HAP-1 (cell line): ENCODE results near the gene ZNF107.

ENCODE experiments used
- DNase-seq, 2 experiments: peaks; one replicate each; pipeline ENCODE4 v3.0.0-alpha.2; 2016 to 2020; ENCODE audit warnings: low spot score in 2 of 2
- H3K27me3 ChIP-seq: fragments of 250-450 bp; sonication (Bioruptor Pico); 2 replicates; pipeline ENCODE4 v1.5.1; 2020; ENCODE audit warnings: low read depth, mild to moderate bottlenecking, moderate library complexity
- H3K36me3 ChIP-seq: fragments of 250-450 bp; sonication (Bioruptor Pico); replicated peaks from 2 replicates; pipeline ENCODE4 v1.5.1; 2020; ENCODE audit warnings: mild to moderate bottlenecking
- H3K4me1 ChIP-seq: fragments of 250-450 bp; sonication (Bioruptor Pico); 2 replicates; pipeline ENCODE4 v1.5.1; 2020; ENCODE audit warnings: mild to moderate bottlenecking
- H3K4me3 ChIP-seq: fragments of 250-450 bp; sonication (Bioruptor Pico); 2 replicates; pipeline ENCODE4 v1.5.1; 2020; ENCODE audit warnings: mild to moderate bottlenecking, moderate library complexity
- H3K9me3 ChIP-seq: fragments of 250-450 bp; sonication (Bioruptor Pico); 2 replicates; pipeline ENCODE4 v1.5.1; 2020; ENCODE audit warnings: mild to moderate bottlenecking, moderate library complexity
- in situ Hi-C: fragments of 300-500 bp; cut with MboI; formaldehyde crosslinking; loops from 3 replicates; pipeline ENCODE4 v1.14.3; 2020; ENCODE audit warnings: low sequenced_read_pairs, inconsistent platforms, mixed read lengths

ZNF107 gene

DNA sequence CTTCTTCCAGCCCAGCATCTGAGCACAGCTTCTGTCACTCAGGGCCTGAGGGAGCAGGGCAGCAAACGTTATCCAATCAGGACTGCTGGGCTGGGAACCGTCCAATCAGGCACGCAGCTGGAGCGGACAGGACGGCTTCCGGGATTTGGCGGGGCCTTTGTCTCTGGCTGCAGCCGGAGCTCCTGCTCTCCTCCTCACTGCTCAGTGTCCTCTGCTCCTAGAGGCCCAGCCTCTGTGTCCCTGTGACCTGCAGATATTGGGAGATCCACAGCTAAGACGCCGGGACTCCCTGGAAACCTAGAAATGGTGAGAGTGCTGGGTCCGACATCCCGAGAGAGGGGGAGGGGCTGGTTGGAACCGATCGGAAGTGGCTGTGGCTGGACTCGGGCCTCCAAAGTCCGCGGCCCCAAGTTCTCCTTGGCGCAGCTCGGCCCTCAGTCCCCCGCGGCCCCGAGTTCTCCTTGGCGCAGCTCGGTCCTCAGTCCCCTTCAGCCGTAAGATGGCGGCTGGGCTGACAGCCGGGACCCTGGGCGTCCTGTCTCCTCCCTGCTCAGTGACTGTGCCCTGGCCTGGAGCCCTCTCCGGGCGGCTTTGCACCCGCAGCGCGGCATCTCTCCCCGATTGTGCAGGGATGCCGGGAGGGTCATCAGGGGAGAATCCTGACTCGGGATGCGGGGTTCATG is at the start of gene ZNF107:
TSS of gene ZNF107 (plus strand) at position 154 of the 683 bp plus-strand sequence. CDS start at position 304, 150 bp downstream.
- Histone ChIP-seq H3K4me3 (peak within 1 kb of the TSS; percentile 91), H3K27me3 (no peaks in the 10 kb centered on the region), H3K9me3 (no peaks in the 10 kb centered on the region), H3K4me1 (peaks cover 11% of the 10 kb centered on the region), H3K36me3 (peaks cover 21% of the 10 kb centered on the region)
- in situ Hi-C loops: no loop called here
- DNase-seq: peak; percentile 93 to 95

- in situ Hi-C loops: no loop called here
- Histone ChIP-seq H3K27me3 (no peaks in the 10 kb centered on the region), H3K36me3 (no peaks in the 10 kb centered on the region), H3K4me3 (no peak overlapping the region), H3K4me1 (no peaks in the 10 kb centered on the region), H3K9me3 (no peaks in the 10 kb centered on the region)
- peak; percentile 49 to 58 for DNase-seq
These were observed 47.0 kb upstream of the ZNF107 start for GRCh38 chr7:64618785-64619456.

DNA sequence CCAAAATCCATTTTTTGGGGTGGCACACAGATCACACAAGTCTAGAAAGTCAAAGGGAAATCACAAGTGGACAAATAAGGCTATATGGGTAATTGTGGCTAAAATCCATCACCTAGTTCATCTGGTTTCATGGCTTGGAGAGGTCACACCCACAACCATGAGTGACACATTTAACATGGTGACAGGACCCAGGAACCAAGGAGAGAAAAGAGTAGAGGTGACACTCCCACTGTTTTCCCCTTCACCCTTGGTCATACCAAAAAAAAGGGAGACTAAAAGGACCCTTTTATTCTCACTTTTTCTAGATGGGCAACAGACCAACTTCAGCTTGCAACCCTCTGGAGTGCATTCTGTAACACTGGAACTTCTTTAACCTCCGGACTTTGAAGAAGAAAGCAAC is 46.2 kb upstream of the ZNF107 start:
- no peak overlapping the region for H3K4me3 ChIP-seq
- in situ Hi-C loops: no loop called here
- no peaks in the 10 kb centered on the region for H3K36me3 ChIP-seq

DNA sequence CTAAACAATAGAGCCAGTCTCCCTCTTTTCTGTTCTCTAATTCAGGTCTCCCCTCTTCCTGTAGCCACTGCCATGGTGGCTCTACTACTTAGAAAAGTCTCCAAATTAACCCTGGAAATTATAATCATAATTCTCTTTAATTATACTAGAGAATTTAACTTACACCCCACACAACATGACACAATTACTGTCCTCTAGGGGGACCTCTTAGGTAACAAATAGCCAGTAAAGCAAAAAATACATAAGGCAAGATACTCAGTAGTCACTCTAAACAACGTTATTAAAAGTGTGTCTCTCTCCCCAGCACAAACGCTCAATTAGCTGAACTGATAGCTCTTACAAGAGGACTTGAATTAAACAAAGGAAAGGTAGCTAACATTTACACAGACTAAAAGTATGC is 44.3 kb upstream of the ZNF107 start:
- Histone ChIP-seq H3K4me1 (no peaks in the 10 kb centered on the region), H3K27me3 (no peaks in the 10 kb centered on the region), H3K36me3 (no peaks in the 10 kb centered on the region), H3K9me3 (no peaks in the 10 kb centered on the region), H3K4me3 (no peak overlapping the region)
- no peak for DNase-seq
- in situ Hi-C loops: no loop called here

More for the DNA sequence above, 46.2 kb upstream of the ZNF107 start:
- no peak for DNase-seq
- H3K27me3 ChIP-seq: no peaks in the 10 kb centered on the region
- H3K4me1 ChIP-seq: no peaks in the 10 kb centered on the region
- no peaks in the 10 kb centered on the region for H3K9me3 ChIP-seq

DNA sequence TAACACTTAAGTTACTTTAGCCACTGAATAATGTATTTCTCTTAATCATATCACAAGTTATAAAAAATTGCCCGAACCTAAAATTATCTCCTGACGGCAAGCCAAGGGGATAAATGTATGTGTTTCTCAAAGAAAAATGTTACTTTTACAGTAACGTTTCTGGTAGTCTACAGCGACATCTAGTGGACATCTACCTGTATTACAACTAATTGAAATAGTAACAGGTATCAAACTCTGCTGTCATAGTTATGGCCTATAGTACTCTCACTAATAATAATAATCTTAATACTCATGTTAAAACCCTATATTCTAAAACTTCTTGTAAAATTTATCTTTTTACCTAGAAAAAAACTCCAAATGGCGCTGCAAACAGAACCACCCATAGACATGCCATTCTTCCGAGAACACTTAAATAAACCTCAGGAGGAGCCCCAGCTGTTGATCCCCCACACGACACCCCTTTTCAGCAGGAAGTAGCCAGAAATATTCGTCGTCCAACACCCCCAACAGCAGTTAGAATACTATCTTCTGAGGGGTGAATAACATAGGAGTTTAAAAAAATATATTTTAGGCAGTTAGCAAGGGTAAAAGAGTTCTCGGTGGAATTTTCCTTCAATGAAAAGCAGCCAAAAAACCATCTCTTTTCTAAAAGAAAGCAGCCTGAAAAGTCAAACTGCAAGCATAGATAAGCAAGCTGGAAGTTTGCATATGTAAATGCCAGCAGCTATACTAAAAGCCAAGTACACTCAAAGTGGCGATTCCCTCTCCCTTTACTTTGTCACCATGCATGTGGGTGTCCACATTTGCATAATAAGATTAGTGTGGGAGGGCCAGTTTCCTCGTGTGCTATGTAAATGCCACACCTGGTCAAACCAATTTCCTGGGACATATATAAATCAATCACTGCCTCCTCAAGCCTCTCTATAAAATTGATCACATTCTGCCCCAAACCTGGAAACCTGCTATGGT is 40.5 kb upstream of the ZNF107 start:
- Histone ChIP-seq H3K4me1 (no peaks in the 10 kb centered on the region), H3K27me3 (no peaks in the 10 kb centered on the region), H3K4me3 (no peak overlapping the region), H3K9me3 (no peaks in the 10 kb centered on the region), H3K36me3 (no peaks in the 10 kb centered on the region)
- in situ Hi-C loops: no loop called here
- peak in 1 of 2 experiments; percentile 23 for DNase-seq

DNA sequence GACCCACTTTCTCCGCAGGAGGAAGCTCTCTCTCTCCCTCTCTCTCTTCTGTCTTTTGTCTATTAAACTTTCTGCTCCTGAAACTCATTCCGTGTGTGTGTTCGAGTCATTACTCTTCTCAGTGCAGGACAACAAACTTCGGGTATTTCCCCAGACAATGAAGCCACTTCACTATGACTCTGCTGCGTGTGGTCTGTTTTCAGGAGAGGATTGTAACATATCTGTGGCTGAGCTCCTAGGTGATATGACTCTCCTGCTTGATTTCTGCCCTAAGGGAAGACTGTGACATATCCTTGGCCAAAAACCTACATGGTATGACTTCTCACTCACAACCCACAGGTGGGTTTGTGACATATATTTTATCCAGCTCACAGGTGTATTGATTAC is 39.9 kb upstream of the ZNF107 start:
- Histone ChIP-seq H3K4me1 (no peaks in the 10 kb centered on the region), H3K4me3 (no peak overlapping the region), H3K27me3 (no peaks in the 10 kb centered on the region), H3K9me3 (no peaks in the 10 kb centered on the region), H3K36me3 (no peaks in the 10 kb centered on the region)
- DNase-seq: no peak
- in situ Hi-C loops: no loop called here

DNA sequence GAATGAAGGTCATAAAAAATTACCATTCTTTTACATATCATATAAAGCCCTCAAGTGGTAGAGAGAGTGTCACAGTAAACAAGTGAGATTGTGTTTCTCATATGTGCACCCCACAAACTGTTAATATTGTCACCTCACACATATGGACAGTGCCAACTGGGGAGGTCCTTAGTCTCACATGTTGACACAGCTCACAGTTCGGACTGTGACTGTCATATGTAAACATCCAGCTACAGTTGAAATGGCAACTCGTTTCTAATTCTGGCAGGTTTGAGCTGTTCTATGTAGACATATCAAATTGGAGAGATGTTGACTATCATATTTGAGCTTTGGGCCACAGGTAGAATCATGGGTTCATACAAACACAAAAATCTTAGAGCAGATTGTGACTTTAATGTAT is 39.4 kb upstream of the ZNF107 start:
- Histone ChIP-seq H3K4me1 (no peaks in the 10 kb centered on the region), H3K9me3 (no peaks in the 10 kb centered on the region), H3K36me3 (no peaks in the 10 kb centered on the region), H3K27me3 (no peaks in the 10 kb centered on the region), H3K4me3 (no peak overlapping the region)
- in situ Hi-C loops: no loop called here
- DNase-seq: no peak

GRCh38 chr7:64628192-64628591 is 37.7 kb upstream of the ZNF107 start:
- no peaks in the 10 kb centered on the region for H3K27me3 ChIP-seq
- H3K4me3 ChIP-seq: no peak overlapping the region
- no peak for DNase-seq
- no peaks in the 10 kb centered on the region for H3K4me1 ChIP-seq
- H3K36me3 ChIP-seq: no peaks in the 10 kb centered on the region
- in situ Hi-C loops: no loop called here
- no peaks in the 10 kb centered on the region for H3K9me3 ChIP-seq

- Histone ChIP-seq H3K4me1 (no peaks in the 10 kb centered on the region), H3K4me3 (no peak overlapping the region), H3K9me3 (no peaks in the 10 kb centered on the region), H3K27me3 (no peaks in the 10 kb centered on the region), H3K36me3 (no peaks in the 10 kb centered on the region)
- no peak for DNase-seq
- in situ Hi-C loops: no loop called here
These were observed 37.2 kb upstream of the ZNF107 start for GRCh38 chr7:64628721-64629120.

DNA sequence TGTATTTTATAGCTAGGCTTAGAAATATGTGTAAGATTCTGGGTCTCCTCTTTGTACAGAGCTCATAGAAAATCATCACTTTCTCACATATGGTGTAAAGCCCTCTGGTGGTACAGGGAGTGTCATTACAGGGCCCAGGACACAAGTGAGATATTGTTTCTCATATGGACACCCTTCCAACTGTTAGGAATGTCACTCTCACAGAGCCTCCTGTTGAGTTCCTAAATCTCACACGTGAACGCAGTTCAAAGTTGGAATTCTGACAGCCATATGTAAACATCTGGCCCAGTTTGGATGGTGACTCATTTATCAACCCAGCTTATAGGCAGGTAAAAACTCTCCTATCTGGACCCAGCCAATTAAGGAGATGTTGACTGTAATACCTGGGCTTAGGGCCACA is 35.4 kb upstream of the ZNF107 start:
- no peak overlapping the region for H3K4me3 ChIP-seq
- in situ Hi-C loops: no loop called here
- H3K4me1 ChIP-seq: no peaks in the 10 kb centered on the region
- H3K9me3 ChIP-seq: no peaks in the 10 kb centered on the region
- peak; percentile 15 to 22 for DNase-seq
- no peaks in the 10 kb centered on the region for H3K27me3 ChIP-seq
- H3K36me3 ChIP-seq: no peaks in the 10 kb centered on the region

DNA sequence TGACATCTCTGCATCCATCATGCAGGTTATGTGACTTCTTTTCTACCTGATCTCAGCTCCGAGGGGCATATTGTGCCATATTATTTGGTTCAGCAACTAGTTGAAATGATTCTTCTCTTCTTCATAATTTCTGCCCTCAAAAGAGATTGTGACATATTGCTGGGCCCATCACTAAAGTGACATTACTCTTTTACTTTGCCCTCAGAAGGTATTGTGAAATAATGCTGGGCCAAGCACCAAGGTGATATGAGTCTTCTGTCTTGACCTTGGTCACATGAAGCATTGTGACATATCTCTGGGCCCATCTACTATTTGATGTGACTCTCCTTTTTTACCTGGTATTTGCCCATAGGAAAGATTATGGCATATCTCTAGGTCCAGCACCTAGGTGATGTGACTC is 33.9 kb upstream of the ZNF107 start:
- in situ Hi-C loops: no loop called here
- Histone ChIP-seq H3K4me3 (no peak overlapping the region), H3K4me1 (no peaks in the 10 kb centered on the region), H3K27me3 (no peaks in the 10 kb centered on the region), H3K36me3 (no peaks in the 10 kb centered on the region), H3K9me3 (no peaks in the 10 kb centered on the region)
- no peak for DNase-seq

DNA sequence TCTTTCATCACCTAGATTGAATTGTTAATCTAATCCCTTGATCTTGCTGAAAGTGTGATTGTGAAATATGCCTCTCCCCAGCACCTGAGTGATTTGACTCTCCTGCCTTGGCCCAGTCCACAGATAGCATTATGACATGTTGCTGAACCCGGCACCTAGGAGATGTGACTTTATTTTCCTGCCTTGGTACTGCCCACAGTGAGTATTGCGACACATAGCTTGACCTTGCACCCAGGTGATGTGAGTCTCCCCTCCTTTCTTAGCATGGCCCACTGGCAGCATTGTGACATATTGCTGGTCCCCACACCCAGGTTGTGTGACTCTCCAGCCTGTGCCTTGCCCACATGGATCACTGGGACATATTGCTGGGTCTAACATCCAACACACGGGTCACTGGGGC is 32.5 kb upstream of the ZNF107 start:
- H3K4me1 ChIP-seq: no peaks in the 10 kb centered on the region
- H3K27me3 ChIP-seq: no peaks in the 10 kb centered on the region
- no peaks in the 10 kb centered on the region for H3K36me3 ChIP-seq
- DNase-seq: no peak
- in situ Hi-C loops: no loop called here
- no peak overlapping the region for H3K4me3 ChIP-seq
- no peaks in the 10 kb centered on the region for H3K9me3 ChIP-seq

DNA sequence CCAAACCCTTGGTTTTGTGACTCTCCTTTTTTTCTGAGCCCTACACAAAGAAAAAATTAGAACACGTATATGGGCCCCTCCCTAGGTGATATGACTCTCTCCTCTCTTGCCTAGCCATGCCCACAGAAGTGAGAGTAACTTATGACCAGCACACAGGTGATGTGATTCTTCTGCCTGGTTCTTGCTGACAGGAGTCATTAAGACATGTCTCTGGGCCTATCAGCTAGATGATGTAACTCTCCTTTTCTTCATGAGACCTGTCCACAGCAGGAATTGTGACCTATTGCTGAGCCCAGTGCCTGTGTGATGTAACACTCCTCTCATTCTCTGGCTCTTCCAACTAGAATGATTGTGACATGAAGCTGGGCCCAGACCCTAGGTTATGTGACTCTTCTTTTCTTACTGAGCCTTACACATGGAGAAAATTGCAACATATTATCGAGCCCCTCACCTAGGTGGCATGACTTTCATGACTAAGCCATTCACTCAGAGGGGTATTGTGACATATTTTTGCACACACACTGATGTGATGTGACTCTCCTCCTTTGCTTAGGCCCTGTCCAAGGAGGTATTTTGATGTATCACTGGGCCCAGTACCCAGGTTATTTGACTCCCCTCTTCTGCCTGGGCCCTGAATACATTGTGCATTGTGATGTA is 31.4 kb upstream of the ZNF107 start:
- no peaks in the 10 kb centered on the region for H3K27me3 ChIP-seq
- no peaks in the 10 kb centered on the region for H3K4me1 ChIP-seq
- in situ Hi-C loops: no loop called here
- DNase-seq: no peak
- H3K36me3 ChIP-seq: no peaks in the 10 kb centered on the region
- H3K4me3 ChIP-seq: no peak overlapping the region
- no peaks in the 10 kb centered on the region for H3K9me3 ChIP-seq
